GM18870 (cell line): ENCODE results near the gene HOXA4.

ENCODE experiments used
- ATAC-seq: cut with Tn5 transposase; IDR thresholded peaks from one replicate; pipeline ENCODE4 v1.9.1; 2021; ENCODE audit warnings: moderate library complexity; ENCODE audit not compliant: unreplicated experiment

Gene HOXA4

DNA sequence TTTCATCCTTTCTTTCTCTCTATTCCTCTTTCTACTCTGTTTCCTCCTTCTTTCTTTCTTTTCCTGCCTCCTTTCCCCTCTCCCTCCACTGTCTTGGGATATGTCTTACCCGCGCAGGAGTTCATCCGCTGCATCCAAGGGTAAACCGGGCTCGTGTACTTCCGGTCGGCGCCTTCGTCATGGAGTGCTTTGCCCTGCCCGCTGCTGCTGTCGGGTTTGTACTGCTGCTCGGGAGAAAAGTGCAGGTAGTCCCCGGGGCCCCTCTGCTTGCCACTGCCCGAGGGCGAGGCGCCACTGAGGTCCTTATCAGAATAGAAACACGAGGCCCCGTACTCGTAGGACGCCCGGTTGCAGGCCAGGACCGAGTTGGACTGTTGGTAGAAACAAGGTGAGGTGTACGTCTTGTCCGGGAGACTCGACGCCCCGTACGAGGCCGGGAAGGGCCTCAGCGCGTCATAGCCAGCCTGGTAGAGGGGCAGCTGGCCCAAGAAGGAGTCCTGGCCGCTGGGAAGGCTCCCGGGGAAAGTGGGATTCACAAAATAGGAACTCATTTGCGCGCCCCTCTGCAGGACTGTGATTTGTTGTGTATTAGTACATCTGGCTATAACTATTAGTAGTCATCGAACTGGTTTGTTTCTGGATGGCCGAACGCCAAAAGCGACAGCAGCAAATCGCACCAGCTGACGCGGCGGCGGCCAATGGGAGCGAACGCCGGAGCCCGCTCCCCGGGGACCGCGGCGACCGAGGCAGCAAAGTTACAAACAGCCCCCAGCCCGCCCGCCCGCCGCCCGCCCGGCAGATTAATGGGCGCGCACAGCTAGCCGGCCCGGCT is 16.9 kb upstream of the HOXA4 start, which contains the start of gene HOXA6:
HOXA6 (minus strand) TSS at position 576 of the 832 bp plus-strand sequence; CDS start at position 551, 25 bp downstream.
- no peak for ATAC-seq

DNA sequence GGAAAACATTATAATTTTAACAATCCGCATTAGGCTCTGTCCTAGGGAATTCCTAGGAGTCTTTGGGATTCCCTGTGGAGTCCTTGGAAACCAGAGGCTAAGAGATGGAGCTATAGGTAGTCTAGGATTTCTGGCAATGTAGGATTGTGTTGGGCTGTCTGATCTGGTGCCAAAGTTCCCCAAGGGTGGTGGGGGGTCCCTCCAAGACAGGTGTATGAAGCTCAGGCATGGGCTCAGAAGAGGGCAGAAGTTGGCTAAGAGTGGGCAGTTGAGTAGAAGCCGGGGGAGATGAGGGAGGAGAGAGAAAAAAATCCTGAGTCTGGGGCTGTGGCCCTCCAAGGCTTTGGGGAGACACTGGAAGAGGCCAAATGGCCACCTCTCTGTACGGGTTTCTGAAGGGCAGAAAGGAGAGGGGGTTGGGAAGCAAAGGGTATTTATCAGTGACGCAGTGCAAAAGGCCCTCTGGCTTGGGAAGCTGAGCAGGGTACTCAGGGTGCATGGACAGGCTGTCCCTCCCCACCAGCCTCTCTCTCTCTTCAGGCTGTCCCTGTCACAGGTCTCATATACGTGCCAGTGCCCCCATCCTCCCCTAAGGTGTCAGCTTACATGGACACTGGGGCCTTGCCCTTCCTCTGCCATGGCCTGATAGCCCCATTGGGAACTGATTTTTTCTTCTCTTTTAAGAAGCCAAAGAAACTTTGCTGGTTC is 16.1 kb upstream of the HOXA4 start:
- no peak for ATAC-seq

DNA sequence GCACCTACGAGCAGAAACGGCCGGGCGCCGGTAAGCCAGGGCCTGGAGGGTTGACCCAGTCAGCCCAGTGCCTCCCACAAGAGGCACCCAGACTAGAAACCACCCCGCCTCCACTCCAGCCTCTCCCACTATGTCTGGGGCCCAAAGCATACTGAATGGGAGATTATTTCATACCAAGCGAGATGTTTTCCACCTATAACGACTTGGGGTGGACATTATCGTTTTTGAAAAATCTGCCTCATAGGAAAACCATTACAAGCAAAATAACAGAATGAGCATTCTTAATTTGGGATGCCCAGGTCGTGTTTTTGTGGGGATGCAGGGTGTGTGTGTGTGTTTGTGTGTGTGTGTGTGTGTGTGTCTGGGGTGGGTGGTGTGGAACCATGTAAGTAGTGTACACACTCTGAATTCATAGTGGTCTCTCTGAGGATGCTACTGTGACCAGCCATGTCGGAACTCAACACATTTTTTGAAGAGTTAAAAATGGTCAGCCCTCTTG is 15.4 kb upstream of the HOXA4 start:
- no peak for ATAC-seq

DNA sequence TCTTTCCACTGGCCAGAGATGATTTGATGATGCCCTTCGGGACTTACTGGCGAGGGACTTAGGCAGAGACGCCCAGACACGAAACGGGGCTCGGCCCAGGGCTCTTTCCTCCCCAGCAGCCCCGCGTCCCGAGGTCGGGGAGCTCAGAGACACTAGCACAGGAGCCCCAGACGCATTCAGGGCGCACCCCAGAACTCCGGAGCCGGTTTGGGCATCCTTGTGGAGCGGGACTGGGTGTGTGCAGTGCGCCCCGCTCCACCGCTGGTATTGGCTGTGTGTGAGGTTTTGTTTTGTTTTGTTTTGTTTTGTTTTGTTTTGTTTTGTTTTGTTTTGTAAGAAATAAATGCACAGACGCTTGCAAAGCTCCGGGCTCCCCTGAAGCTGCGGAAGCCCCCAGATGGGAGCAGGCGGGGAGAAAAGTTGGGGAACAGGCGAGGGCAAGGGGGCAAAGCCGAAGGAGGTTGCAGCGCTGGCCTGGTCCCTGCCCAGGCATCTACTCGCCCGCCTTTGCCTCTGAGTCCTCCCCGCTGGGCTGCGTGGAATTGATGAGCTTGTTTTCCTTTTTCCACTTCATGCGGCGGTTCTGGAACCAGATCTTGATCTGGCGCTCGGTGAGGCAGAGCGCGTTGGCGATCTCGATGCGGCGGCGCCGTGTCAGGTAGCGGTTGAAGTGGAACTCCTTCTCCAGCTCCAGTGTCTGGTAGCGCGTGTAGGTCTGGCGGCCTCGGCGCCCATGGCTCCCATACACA is 14.8 kb upstream of the HOXA4 start:
- ATAC-seq, result no peak

DNA sequence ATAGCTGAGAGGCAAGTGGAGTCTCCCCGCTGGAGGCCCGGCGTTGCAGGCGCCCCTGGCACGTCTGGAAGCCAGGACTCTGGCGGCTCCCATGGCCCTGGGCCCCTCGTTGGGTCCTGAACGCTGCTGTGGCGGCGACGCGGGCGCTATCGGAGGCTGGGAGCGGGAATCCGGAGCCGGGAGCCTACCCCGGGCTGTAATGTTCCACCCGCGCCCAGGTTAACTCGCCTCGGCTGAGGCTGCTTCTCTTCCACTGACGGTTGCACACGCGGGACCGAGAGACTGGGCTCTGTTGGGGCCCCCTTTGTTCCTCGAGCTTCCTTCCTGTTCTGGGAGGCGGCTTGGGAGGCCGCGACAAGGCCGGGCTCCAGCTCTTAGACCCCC is 14.2 kb upstream of the HOXA4 start:
- ATAC-seq, result no peak

DNA sequence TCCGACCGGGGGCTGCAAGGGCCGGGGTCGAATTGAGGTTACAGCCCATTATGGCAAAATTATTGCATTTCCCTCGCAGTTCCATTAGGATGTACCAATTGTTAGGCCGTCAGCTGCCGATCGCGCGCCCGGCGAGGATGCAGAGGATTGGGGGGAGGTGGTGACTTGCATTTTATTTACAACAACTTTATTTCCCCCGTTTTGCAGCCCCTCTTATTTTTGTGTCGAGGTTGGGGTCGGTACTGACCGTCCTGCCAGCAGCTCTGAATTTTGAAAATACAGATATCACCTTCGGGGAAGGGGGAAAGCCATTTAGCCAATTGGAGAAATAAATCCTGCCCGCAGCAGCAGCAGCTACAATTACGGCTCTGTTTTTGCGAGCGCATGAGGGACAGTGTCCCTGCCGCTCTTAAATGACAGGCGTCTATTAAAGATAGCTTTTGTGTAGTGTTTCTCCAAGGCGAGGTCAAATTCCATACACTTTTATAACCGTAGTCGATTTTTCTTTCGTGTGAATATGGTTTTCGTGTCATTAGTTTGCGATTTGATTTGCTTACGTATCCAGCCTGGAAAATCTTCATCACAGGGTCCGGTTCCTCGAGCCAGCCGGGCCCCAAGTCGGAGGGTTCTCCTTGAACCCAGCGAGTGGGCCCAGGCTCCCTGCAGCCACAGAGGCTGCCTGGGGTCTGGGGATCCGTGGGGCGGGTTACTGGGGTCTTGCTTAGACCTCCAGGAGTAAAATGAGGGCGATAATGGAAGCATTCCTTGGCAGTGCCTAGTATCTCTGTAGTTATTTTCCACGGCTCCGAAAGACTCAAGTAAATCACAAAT is 13.6 kb upstream of the HOXA4 start:
- no peak for ATAC-seq

DNA sequence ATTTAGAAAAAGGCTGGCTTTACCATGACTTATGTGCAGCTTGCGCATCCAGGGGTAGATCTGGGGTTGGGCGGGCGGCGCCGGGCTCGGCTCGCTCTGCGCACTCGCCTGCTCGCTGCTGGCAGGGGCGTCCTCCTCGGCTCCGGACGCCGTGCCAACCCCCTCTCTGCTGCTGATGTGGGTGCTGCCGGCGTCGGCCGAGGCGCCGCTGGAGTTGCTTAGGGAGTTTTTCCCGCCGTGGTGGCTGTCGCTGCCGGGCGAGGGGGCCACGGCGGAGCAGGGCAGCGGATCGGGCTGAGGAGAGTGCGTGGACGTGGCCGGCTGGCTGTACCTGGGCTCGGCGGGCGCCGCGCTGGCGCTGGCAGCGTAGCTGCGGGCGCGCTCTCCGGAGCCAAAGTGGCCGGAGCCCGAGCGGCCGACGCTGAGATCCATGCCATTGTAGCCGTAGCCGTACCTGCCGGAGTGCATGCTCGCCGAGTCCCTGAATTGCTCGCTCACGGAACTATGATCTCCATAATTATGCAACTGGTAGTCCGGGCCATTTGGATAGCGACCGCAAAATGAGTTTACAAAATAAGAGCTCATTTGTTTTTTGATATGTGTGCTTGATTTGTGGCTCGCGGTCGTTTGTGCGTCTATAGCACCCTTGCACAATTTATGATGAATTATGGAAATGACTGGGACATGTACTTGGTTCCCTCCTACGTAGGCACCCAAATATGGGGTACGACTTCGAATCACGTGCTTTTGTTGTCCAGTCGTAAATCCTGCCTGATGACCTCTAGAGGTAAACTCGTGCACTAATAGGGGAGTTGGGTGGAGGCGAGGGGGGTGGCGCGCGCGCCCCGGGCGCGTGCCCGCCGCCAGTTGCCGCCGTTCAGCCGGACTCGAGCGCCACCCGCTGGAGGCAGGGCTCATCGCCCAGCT is 12.7 kb upstream of the HOXA4 start, which contains the start of gene HOXA5:
HOXA5 (minus strand) TSS at position 659 of the 927 bp plus-strand sequence; CDS start at position 585, 74 bp downstream.
- no peak for ATAC-seq

DNA sequence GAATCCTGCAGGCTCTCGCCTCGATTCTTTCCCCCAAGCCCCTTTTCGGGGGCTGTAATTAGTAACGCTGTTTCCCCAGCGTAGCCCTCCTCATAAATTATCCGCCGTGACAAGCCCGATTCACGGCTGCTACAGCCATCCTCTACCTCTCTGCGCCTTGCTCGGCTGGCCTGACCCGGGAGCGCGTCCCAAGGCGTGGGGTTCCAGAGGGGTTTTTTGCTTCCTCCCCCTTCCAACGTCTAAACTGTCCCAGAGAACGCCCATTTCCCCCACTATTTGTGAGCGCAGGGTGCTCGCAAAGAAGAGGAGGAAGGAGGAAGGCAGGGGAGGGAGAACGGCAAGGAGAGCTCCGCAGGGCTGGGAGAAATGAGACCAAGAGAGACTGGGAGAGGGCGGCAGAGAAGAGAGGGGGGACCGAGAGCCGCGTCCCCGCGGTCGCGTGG is 12.0 kb upstream of the HOXA4 start:
- ATAC-seq, result no peak

DNA sequence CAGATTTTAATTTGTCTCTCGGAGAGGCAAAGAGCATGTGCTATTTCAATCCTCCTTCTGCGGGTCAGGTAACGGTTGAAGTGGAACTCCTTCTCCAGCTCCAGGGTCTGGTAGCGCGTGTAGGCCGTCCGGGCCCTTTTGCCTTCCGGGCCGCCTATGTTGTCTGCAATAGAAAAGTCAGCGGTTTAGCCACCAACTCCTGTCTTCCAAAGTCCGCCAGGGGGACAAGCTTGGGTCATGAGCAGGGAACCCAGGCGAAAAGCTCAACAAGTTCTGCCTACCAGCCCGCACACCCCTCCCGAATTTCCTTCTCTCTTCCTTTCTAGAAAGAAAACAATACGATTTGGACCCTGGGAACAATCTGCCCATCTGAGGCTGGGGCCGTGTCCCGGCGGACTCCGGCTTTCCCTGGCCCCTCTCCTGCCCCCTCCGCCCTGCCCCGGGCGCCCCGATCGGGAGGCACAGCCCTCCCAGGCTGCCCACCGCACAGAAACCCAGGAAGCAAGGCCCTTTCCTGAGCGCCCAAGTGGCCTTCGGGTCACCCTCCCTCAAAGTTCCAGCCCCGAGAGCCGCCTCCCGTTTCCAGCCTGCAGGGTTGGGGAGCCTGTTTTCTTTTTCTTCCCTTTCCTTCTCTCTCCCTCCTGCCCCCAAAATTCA is 11.5 kb upstream of the HOXA4 start:
- ATAC-seq, result no peak

DNA sequence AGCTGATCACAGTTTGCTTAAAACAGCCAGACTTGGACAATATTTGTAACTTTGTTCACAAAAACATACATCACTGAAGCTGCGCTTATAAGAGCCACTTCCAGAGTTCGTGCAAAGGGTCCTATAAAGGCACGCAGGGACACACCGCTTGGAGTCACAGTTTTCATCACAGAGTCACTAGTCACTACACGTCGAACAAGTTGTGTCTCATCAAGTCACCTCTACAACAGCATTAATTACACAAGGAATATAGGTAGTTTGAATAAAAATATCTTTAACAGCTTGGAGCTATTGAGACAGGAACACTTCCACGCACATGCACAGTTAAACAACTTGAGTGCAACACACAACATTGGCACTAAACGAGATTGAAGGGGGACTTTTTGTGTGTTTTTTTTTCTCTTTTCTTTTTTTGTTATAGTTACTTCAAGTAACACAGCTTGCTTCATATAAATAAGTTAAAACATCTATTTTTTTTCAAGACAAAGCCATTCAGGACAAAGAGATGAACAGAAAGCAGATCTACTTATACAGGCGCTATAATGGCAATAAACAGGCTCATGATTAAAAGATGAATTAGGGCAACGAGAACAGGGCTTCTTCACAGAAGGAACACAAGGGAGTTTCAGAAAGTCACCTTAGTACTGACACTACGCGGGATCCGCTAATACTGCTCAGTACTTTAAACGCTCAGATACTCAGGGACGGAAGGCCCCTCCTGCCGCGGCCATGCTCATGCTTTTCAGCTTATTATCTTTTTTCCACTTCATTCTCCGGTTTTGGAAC is 10.8 kb upstream of the HOXA4 start:
- ATAC-seq, result no peak

DNA sequence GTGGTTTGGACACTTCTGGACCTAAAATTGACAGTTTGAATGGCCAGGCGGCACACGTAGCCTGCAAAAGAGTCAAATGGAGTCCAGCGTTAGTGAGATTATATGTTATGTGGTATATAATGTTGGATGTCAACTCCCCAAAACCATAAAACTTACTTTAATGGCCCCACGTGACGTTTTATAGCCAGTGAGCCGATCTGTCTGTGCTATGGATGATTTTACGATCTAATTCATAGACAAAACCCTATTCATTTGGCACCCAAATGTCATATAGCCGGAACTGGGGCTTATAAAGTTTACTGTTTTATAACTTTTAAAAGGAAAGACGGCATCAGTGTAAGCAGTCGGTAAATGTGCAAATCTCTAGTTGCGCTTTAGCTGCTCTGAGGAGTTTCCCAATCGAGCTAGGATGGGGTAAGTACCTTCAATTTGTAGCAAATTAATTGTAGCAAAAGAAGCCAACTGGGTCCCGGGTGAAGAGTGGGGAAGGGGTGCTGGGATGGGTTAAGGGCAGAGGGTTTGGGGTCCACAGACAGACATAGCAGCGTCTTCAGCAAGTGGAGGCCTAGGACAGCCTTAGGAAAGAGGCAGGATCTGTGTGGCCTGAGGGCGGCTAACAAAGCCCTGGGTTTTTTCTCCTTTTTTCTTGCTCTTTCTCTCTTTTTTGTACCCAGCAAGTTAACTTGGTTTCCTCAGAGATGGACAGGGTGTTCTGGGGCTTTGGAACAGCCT is 9.7 kb upstream of the HOXA4 start:
- ATAC-seq, result no peak

DNA sequence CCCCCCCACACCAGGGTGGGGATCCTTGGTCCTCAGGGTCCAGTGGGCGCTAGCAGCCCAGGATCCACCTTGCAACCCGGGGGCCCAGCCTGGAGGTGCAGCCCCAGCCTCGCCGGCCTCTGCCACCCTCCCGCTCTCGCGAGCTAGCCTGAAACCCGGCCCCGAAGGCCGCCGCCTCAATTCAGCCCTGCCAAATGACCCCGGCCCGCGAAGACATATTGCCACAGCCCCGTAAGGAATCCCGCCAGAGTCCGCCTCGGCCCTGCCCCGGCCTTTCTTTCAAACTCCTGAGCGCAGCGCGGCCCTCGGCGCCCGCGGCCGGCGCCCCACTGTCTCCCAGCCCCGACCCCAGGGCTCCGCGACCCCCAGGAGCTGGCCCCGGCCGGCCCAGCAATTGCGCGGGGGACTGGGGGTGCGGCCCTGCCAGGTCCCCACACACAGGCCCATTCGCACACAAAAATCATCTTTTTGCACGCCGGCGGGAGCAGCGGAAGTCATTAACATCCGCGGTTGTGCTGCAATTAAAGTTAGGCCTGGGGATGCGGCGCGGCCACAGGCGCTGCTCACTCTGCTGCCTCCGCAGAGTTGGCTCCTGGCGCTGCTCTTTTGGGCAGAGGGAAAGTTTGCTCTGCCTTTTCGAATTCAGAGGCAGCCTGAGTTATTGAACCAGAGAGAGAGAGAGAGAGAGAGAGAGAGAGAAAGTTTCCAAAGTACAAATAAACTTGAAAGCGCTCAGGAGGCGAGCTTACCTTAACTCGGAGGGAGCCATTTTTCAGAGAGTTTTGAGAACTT is 9.0 kb upstream of the HOXA4 start:
- ATAC-seq, result no peak

DNA sequence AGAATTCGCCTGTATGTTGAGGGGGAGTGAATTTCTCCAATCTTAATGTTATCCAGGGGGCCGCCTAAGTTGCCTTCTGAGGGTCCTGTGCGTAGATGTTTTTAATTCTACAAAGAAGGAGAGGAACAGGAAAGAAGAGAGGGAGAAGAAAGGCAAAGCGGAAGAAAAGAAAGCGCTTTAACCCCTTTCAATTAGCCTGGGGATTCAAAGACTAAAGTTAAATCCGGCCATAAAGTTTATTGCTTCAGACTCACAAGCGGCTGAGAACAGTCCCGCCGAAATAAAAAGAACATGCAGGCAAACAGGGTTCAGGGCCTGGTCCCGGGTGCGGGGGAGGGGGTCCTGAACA is 8.4 kb upstream of the HOXA4 start:
- ATAC-seq, result no peak

DNA sequence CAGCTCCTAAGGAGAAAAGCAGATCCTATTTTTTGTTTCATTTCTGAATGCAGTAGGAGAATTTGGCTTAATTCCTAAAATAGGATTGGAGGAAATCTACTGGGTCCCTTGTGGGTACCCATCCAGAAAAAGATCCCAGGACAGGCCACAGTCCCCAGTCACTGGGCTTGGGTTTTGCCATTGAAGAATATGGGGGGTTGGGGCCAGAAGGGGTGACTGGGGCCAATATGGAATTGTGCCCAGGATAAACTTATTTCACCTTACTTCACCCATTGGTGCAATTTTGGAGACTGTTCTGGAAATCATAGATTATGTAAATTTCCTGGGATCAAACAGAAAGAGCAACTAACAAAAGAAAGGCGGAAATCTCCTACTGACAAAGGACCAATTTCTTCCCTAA is 7.9 kb upstream of the HOXA4 start:
- no peak for ATAC-seq

DNA sequence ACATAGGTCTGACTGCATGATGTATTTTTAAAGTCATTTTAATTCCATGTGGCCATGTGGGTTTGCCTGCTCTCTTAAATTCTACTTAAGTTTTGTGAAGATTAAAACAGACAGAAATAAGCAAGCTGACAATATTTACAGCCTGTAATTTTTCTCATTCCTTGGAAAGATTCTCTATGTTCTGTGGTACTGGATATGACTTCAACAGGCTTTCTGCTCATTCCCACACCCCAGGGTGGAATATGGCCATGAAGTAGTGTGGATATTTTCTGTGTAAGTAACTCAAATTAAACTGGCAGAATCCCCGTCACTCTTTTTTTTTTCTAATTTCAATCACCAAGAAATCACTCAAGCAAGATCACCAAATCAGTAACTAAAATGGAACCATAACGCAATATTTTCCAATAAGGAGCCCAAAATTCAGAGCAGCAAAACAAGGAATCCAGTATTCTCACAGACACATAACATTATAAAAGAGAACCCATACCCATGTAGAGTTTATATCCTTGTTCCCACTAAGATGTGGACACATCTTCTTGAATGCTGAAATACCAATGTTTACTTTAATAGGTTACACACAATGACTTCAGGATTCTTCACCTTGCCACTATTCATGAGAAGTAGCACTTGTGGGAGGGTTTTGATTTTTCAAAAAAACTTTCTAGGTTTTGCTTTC is 7.2 kb upstream of the HOXA4 start:
- ATAC-seq, result no peak

DNA sequence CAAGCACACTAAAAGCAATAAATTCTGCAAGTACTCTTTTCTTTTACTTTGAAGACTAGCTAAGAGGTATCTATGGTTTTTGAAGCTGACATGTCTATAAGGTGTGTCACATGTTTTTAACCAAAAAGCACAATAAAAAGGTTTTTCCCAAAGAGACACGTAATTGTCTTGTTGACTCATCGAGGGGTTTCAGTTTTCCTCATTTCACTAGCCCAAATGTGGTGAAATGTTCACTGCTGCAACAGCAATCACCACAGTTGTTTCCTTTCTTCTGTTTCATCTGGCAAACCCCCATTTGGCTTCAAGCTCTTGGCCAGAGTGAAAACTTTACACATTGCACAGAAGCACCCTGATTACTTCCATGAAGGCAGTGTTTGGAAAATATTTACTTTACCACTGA is 3.8 kb upstream of the HOXA4 start:
- no peak for ATAC-seq
